ENCODE data around the gene GMCL2.

Gene GMCL2

GRCh38 chr5:178143901-178144300 is 43.3 kb downstream of the GMCL2 start:
- H4K20me1 ChIP-seq (ENCODE audit: insufficient read depth, low read length), result peaks cover 35% of the 10 kb centered on the region
- H3K9me3 ChIP-seq (ENCODE audit: insufficient read depth, low read length, severe bottlenecking), result no peaks in the 10 kb centered on the region
- no peak for DNase-seq
- H3K79me2 ChIP-seq (ENCODE audit: insufficient read depth, low read length), result no peaks in the 10 kb centered on the region
- H3K4me3 ChIP-seq (ENCODE audit: low read depth in 1 of 2, low read length in 2 of 2), result no peak overlapping the region
- H3K9ac ChIP-seq (ENCODE audit: low read depth, low read length), result no peak overlapping the region
- no peak overlapping the region for H3K27ac ChIP-seq (ENCODE audit: low read length)
- H3K36me3 ChIP-seq (ENCODE audit: insufficient read depth, low read length), result peaks cover 83% of the 10 kb centered on the region
- H3K27me3 ChIP-seq (ENCODE audit: insufficient read depth, low read length, poor library complexity), result no peaks in the 10 kb centered on the region
- TF ChIP-seq CTCF (IDR thresholded peaks at IDR 0.05; ENCODE audit: borderline replicate concordance, extremely low read depth, low read length, poor library complexity, severe bottlenecking) (no peak), EZH2 (IDR thresholded peaks at IDR 0.05; ENCODE audit: borderline replicate concordance, low read depth, low read length, severe bottlenecking) (no peak)
- H2AFZ ChIP-seq (ENCODE audit: low read depth, low read length), result no peak overlapping the region
- no peak for ATAC-seq (ENCODE audit: insufficient read depth, low read depth)
- H3K4me2 ChIP-seq (ENCODE audit: insufficient read depth, low read length), result no peak overlapping the region
- no peaks in the 10 kb centered on the region for H3K4me1 ChIP-seq (ENCODE audit: insufficient read depth, low read length)

GRCh38 chr5:178143246-178143645 is 43.9 kb downstream of the GMCL2 start:
- TF ChIP-seq CTCF (IDR thresholded peaks at IDR 0.05; ENCODE audit: borderline replicate concordance, extremely low read depth, low read length, poor library complexity, severe bottlenecking), result no peak
- TF ChIP-seq EZH2 (IDR thresholded peaks at IDR 0.05; ENCODE audit: borderline replicate concordance, low read depth, low read length, severe bottlenecking), result no peak
- Histone ChIP-seq H3K27ac (ENCODE audit: low read length) (no peak overlapping the region), H4K20me1 (ENCODE audit: insufficient read depth, low read length) (peaks cover 35% of the 10 kb centered on the region), H3K4me1 (ENCODE audit: insufficient read depth, low read length) (no peaks in the 10 kb centered on the region), H2AFZ (ENCODE audit: low read depth, low read length) (no peak overlapping the region), H3K4me3 (ENCODE audit: low read depth in 1 of 2, low read length in 2 of 2) (no peak overlapping the region), H3K27me3 (ENCODE audit: insufficient read depth, low read length, poor library complexity) (no peaks in the 10 kb centered on the region), H3K4me2 (ENCODE audit: insufficient read depth, low read length) (no peak overlapping the region), H3K9ac (ENCODE audit: low read depth, low read length) (no peak overlapping the region), H3K9me3 (ENCODE audit: insufficient read depth, low read length, severe bottlenecking) (no peaks in the 10 kb centered on the region), H3K36me3 (ENCODE audit: insufficient read depth, low read length) (peaks cover 77% of the 10 kb centered on the region), H3K79me2 (ENCODE audit: insufficient read depth, low read length) (no peaks in the 10 kb centered on the region)
- DNase-seq (no peak), ATAC-seq (ENCODE audit: insufficient read depth, low read depth) (no peak)

GRCh38 chr5:178142642-178143041 is 44.5 kb downstream of the GMCL2 start:
- Histone ChIP-seq H4K20me1 (ENCODE audit: insufficient read depth, low read length) (peaks cover 29% of the 10 kb centered on the region), H3K4me1 (ENCODE audit: insufficient read depth, low read length) (no peaks in the 10 kb centered on the region), H3K9me3 (ENCODE audit: insufficient read depth, low read length, severe bottlenecking) (no peaks in the 10 kb centered on the region), H3K27ac (ENCODE audit: low read length) (no peak overlapping the region), H3K9ac (ENCODE audit: low read depth, low read length) (no peak overlapping the region), H3K4me3 (ENCODE audit: low read depth in 1 of 2, low read length in 2 of 2) (no peak overlapping the region), H2AFZ (ENCODE audit: low read depth, low read length) (no peak overlapping the region), H3K36me3 (ENCODE audit: insufficient read depth, low read length) (peaks cover 77% of the 10 kb centered on the region), H3K4me2 (ENCODE audit: insufficient read depth, low read length) (no peak overlapping the region), H3K79me2 (ENCODE audit: insufficient read depth, low read length) (no peaks in the 10 kb centered on the region), H3K27me3 (ENCODE audit: insufficient read depth, low read length, poor library complexity) (no peaks in the 10 kb centered on the region)
- TF ChIP-seq EZH2 (IDR thresholded peaks at IDR 0.05; ENCODE audit: borderline replicate concordance, low read depth, low read length, severe bottlenecking), result no peak
- no peak for TF ChIP-seq CTCF (IDR thresholded peaks at IDR 0.05; ENCODE audit: borderline replicate concordance, extremely low read depth, low read length, poor library complexity, severe bottlenecking)
- DNase-seq (no peak), ATAC-seq (ENCODE audit: insufficient read depth, low read depth) (no peak)

GRCh38 chr5:178141550-178141949 is 45.6 kb downstream of the GMCL2 start:
- peaks cover 18% of the 10 kb centered on the region for H4K20me1 ChIP-seq (ENCODE audit: insufficient read depth, low read length)
- no peak for DNase-seq
- no peak overlapping the region for H3K9ac ChIP-seq (ENCODE audit: low read depth, low read length)
- TF ChIP-seq EZH2 (IDR thresholded peaks at IDR 0.05; ENCODE audit: borderline replicate concordance, low read depth, low read length, severe bottlenecking), result no peak
- no peak for TF ChIP-seq CTCF (IDR thresholded peaks at IDR 0.05; ENCODE audit: borderline replicate concordance, extremely low read depth, low read length, poor library complexity, severe bottlenecking)
- peaks cover 73% of the 10 kb centered on the region for H3K36me3 ChIP-seq (ENCODE audit: insufficient read depth, low read length)
- no peak overlapping the region for H3K4me3 ChIP-seq (ENCODE audit: low read depth in 1 of 2, low read length in 2 of 2)
- no peaks in the 10 kb centered on the region for H3K27me3 ChIP-seq (ENCODE audit: insufficient read depth, low read length, poor library complexity)
- no peaks in the 10 kb centered on the region for H3K9me3 ChIP-seq (ENCODE audit: insufficient read depth, low read length, severe bottlenecking)
- no peaks in the 10 kb centered on the region for H3K4me1 ChIP-seq (ENCODE audit: insufficient read depth, low read length)
- ATAC-seq (ENCODE audit: insufficient read depth, low read depth), result no peak
- no peaks in the 10 kb centered on the region; the same call in 1 of the 2 replicates for H3K79me2 ChIP-seq (ENCODE audit: insufficient read depth, low read length)
- no peak overlapping the region for H3K27ac ChIP-seq (ENCODE audit: low read length)
- no peak overlapping the region for H3K4me2 ChIP-seq (ENCODE audit: insufficient read depth, low read length)
- no peak overlapping the region for H2AFZ ChIP-seq (ENCODE audit: low read depth, low read length)
